Measurements from ENCODE around the gene ATP10D. TPM values are rescaled to one million over a fixed set of nuclear protein-coding genes. Genes with fewer than 3 reads are reported as not detected.

ATP10D gene
- total RNA-seq, 1 donor from 2014 or later: 1.6 TPM

DNA sequence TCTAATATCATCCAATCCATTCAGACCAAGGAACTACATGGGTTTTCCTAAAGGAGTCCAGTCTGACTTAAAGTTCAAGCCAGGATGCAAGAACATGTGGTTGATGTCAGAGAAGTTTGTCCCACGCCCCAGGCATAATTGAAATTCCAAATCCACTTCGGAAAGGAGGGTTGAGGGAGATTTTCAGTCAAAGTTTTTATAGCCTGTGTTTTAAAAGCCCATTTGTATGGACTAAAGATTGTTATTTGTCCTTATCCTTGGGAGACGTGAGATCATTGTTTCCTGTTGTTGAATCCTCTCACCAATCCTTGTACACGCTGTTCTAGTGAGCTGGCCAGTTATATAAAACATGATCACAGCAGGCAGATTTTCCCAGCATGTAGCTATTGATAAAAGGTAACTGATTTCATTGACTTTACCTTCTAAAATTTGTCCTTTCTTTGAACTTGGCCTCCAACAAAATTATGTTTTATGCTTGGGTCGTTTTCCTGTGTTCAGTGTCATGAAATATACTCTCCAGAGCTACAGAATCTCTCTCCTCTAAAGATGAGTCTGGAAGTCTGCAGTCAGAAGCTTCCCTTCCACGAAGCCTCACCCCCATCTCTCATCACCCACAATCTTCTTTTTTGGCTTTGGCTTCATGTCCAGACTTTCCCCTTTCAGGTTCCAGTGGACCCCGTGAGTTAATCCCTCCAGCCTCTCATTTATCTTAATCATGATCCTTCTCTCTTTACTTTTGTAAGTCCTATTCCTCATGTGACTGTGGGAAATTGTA, 92.9 kb downstream of the ATP10D start:
- Mint-ChIP-seq H3K4me1 (ENCODE audit: low read depth) (no peaks in the 10 kb centered on the region), H3K27me3 (ENCODE audit: low read depth) (no peaks in the 10 kb centered on the region), H3K9me3 (no peaks in the 10 kb centered on the region), H3K36me3 (ENCODE audit: low read depth) (no peaks in the 10 kb centered on the region), H3K4me3 (ENCODE audit: low read depth) (no peak overlapping the region), H3K27ac (no peak overlapping the region)
- intact Hi-C loops (cut with micrococcal nuclease): no loop called here
- DNase-seq (ENCODE audit: low spot score): no peak

- intact Hi-C loops (cut with micrococcal nuclease): no loop called here
- no peak overlapping the region for H3K27ac Mint-ChIP-seq
- no peaks in the 10 kb centered on the region for H3K4me1 Mint-ChIP-seq (ENCODE audit: low read depth)
- no peaks in the 10 kb centered on the region for H3K9me3 Mint-ChIP-seq
- H3K4me3 Mint-ChIP-seq (ENCODE audit: low read depth): no peak overlapping the region
- no peak for DNase-seq (ENCODE audit: low spot score)
- no peaks in the 10 kb centered on the region for H3K36me3 Mint-ChIP-seq (ENCODE audit: low read depth)
- H3K27me3 Mint-ChIP-seq (ENCODE audit: low read depth): no peaks in the 10 kb centered on the region
Observed at GRCh38 chr4:47579235-47579634, 94.2 kb downstream of the ATP10D start.

GRCh38 chr4:47590325-47590724, 105.2 kb downstream of the ATP10D start:
- Mint-ChIP-seq H3K9me3 (no peaks in the 10 kb centered on the region), H3K4me3 (ENCODE audit: low read depth) (no peak overlapping the region), H3K36me3 (ENCODE audit: low read depth) (peaks cover 3% of the 10 kb centered on the region), H3K4me1 (ENCODE audit: low read depth) (peaks cover 3% of the 10 kb centered on the region), H3K27me3 (ENCODE audit: low read depth) (no peaks in the 10 kb centered on the region), H3K27ac (no peak overlapping the region)
- intact Hi-C loops (cut with micrococcal nuclease): no loop called here
- DNase-seq (ENCODE audit: low spot score): no peak

DNA sequence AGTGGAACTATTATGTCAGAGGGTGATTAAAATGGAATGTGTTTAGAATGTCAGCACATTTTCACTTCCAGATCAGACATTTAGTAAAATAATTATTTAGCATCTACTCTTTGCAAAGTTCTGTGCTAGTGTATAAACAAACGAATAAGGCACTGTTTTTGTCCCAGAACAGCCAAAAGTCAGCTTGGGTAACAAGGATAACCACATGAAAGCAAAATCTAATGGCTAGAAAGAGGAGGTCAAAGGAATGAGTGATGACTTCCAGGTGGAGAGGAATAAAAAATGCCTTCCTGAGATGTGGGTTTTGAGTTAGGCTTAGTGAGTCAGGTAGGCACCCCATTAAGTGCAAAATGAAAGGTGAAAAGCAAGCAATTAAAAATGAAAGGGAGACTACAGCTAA, 112.6 kb downstream of the ATP10D start:
- H3K4me3 Mint-ChIP-seq (ENCODE audit: low read depth): no peak overlapping the region
- H3K36me3 Mint-ChIP-seq (ENCODE audit: low read depth): no peaks in the 10 kb centered on the region
- no peaks in the 10 kb centered on the region for H3K27me3 Mint-ChIP-seq (ENCODE audit: low read depth)

GRCh38 chr4:47598320-47598719, 113.2 kb downstream of the ATP10D start:
- no peak overlapping the region for H3K27ac Mint-ChIP-seq
- intact Hi-C loops (cut with micrococcal nuclease): no loop called here
- no peaks in the 10 kb centered on the region for H3K4me1 Mint-ChIP-seq (ENCODE audit: low read depth)

More for the DNA sequence above, 112.6 kb downstream of the ATP10D start:
- no peak for DNase-seq (ENCODE audit: low spot score)
- Mint-ChIP-seq H3K9me3 (no peaks in the 10 kb centered on the region), H3K27ac (no peak overlapping the region), H3K4me1 (ENCODE audit: low read depth) (no peaks in the 10 kb centered on the region)
- intact Hi-C loops (cut with micrococcal nuclease): no loop called here

GRCh38 chr4:47598896-47599295, 113.8 kb downstream of the ATP10D start:
- H3K27ac Mint-ChIP-seq: no peak overlapping the region
- DNase-seq (ENCODE audit: low spot score): no peak
- intact Hi-C loops (cut with micrococcal nuclease): no loop called here
- no peak overlapping the region for H3K4me3 Mint-ChIP-seq (ENCODE audit: low read depth)
- H3K36me3 Mint-ChIP-seq (ENCODE audit: low read depth): no peaks in the 10 kb centered on the region
- no peaks in the 10 kb centered on the region for H3K27me3 Mint-ChIP-seq (ENCODE audit: low read depth)
- H3K9me3 Mint-ChIP-seq: no peaks in the 10 kb centered on the region
- H3K4me1 Mint-ChIP-seq (ENCODE audit: low read depth): no peaks in the 10 kb centered on the region

More at GRCh38 chr4:47598320-47598719, 113.2 kb downstream of the ATP10D start:
- DNase-seq (ENCODE audit: low spot score): no peak
- no peaks in the 10 kb centered on the region for H3K9me3 Mint-ChIP-seq
- H3K36me3 Mint-ChIP-seq (ENCODE audit: low read depth): no peaks in the 10 kb centered on the region
- no peak overlapping the region for H3K4me3 Mint-ChIP-seq (ENCODE audit: low read depth)
- H3K27me3 Mint-ChIP-seq (ENCODE audit: low read depth): no peaks in the 10 kb centered on the region

- no peaks in the 10 kb centered on the region for H3K36me3 Mint-ChIP-seq (ENCODE audit: low read depth)
- H3K9me3 Mint-ChIP-seq: peaks cover 3% of the 10 kb centered on the region
- no peak overlapping the region for H3K4me3 Mint-ChIP-seq (ENCODE audit: low read depth)
- H3K4me1 Mint-ChIP-seq (ENCODE audit: low read depth): no peaks in the 10 kb centered on the region
- H3K27ac Mint-ChIP-seq: no peak overlapping the region
- no peaks in the 10 kb centered on the region for H3K27me3 Mint-ChIP-seq (ENCODE audit: low read depth)
- no peak for DNase-seq (ENCODE audit: low spot score)
- intact Hi-C loops (cut with micrococcal nuclease): no loop called here
Observed at GRCh38 chr4:47606482-47606881, 121.4 kb downstream of the ATP10D start.

DNA sequence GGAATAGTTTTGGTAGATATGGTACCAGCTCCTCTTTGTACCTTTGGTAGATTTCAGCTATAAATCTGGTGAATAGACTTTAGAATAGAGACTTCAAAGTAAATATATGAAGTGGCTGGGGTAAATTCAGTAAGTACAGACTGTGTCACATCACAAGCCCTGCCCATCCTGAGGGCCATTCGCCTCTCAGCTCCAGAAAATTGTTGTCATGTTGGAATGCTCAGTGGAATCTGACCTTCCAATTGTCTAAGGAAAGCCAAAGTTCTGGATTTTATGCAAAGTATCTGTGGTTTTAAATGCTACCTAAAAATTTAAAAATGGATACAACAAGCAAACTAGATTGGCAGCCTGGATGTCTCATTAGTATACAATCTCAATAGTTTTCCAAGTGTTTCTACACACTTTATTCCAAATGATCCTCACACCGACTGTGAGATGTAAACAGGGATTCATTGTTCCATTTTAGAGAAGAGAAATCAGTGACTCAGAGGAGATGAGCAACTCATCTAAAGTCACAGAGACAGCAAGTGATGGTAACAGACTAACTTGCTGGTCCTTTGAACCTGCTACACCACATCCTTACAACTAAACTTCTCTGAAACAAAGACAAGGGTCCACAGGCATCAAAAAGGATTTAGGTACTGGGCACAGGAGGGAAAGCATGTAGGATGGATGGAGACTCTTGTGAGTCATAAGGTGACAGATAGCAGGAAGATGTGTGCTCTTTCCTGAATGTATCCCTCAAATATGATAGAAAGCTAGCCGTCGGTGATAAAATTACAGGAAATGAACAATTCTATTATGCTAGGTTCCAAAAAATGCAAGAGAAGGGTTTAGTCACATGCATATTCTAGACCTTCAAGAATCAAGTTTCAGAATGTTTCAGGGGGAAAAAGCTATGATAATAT, 127.3 kb downstream of the ATP10D start:
- Mint-ChIP-seq H3K9me3 (no peaks in the 10 kb centered on the region), H3K27me3 (ENCODE audit: low read depth) (no peaks in the 10 kb centered on the region), H3K4me1 (ENCODE audit: low read depth) (no peaks in the 10 kb centered on the region), H3K4me3 (ENCODE audit: low read depth) (no peak overlapping the region), H3K27ac (no peak overlapping the region), H3K36me3 (ENCODE audit: low read depth) (no peaks in the 10 kb centered on the region)
- intact Hi-C loops (cut with micrococcal nuclease): no loop called here
- no peak for DNase-seq (ENCODE audit: low spot score)

- DNase-seq (ENCODE audit: low spot score): no peak
- Mint-ChIP-seq H3K4me1 (ENCODE audit: low read depth) (no peaks in the 10 kb centered on the region), H3K36me3 (ENCODE audit: low read depth) (no peaks in the 10 kb centered on the region), H3K27ac (no peak overlapping the region), H3K9me3 (no peaks in the 10 kb centered on the region), H3K27me3 (ENCODE audit: low read depth) (no peaks in the 10 kb centered on the region), H3K4me3 (ENCODE audit: low read depth) (no peak overlapping the region)
- intact Hi-C loops (cut with micrococcal nuclease): no loop called here
Observed at GRCh38 chr4:47615385-47615784, 130.3 kb downstream of the ATP10D start.

- Mint-ChIP-seq H3K4me3 (ENCODE audit: low read depth) (no peak overlapping the region), H3K27ac (no peak overlapping the region), H3K36me3 (ENCODE audit: low read depth) (no peaks in the 10 kb centered on the region), H3K27me3 (ENCODE audit: low read depth) (no peaks in the 10 kb centered on the region), H3K9me3 (peaks cover under 1% of the 10 kb centered on the region), H3K4me1 (ENCODE audit: low read depth) (no peaks in the 10 kb centered on the region)
- intact Hi-C loops (cut with micrococcal nuclease): no loop called here
- no peak for DNase-seq (ENCODE audit: low spot score)
Observed at GRCh38 chr4:47617607-47618006, 132.5 kb downstream of the ATP10D start.

- Mint-ChIP-seq H3K27ac (no peak overlapping the region), H3K4me3 (ENCODE audit: low read depth) (no peak overlapping the region), H3K36me3 (ENCODE audit: low read depth) (no peaks in the 10 kb centered on the region), H3K9me3 (peaks cover 3% of the 10 kb centered on the region), H3K4me1 (ENCODE audit: low read depth) (no peaks in the 10 kb centered on the region), H3K27me3 (ENCODE audit: low read depth) (peaks cover 1% of the 10 kb centered on the region)
- intact Hi-C loops (cut with micrococcal nuclease): no loop called here
- no peak for DNase-seq (ENCODE audit: low spot score)
Observed at GRCh38 chr4:47619691-47620090, 134.6 kb downstream of the ATP10D start.

DNA sequence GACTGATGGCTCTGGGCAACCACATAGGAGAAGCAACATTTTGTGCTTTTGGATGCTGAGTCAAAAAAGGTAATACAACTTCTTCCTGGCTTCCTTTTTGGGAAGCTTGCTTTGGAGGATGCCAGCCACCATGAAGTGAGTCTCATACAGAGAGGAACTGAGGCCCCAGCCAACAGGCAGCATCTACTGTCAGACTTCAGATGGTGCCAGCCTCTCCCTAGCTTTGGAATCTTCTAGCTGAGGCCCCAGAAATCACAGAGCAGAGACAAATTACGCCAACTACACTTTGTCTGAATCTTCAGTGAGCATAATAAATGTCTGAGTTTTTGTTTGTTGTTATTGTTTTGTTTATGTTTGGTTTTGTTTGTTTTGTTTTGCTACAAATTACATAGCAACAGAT, 136.1 kb downstream of the ATP10D start:
- Mint-ChIP-seq H3K4me1 (ENCODE audit: low read depth) (no peaks in the 10 kb centered on the region), H3K4me3 (ENCODE audit: low read depth) (no peak overlapping the region), H3K27ac (no peak overlapping the region), H3K36me3 (ENCODE audit: low read depth) (no peaks in the 10 kb centered on the region), H3K27me3 (ENCODE audit: low read depth) (peaks cover 3% of the 10 kb centered on the region), H3K9me3 (peaks cover 3% of the 10 kb centered on the region)
- intact Hi-C loops (cut with micrococcal nuclease): no loop called here
- DNase-seq (ENCODE audit: low spot score): no peak

DNA sequence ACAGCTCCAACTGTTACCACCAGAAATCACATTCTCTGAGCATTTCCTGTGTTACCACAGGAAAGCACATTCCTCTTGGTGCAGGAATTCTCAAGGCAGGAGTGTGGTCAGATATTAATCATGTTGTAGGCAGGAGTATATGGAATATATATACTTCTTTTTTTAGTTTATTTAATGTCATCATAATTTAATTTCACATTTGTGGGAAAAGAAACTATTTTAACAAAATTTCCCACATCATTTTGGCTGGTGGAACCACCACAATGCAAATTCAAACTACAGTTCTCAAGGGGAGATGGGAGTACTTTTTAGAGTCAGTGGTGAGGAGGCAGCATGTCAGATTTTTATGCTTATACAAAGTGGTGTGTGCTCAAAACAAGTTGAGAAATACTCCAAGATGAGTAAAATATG, 139.0 kb downstream of the ATP10D start:
- no peak overlapping the region for H3K27ac Mint-ChIP-seq
- intact Hi-C loops (cut with micrococcal nuclease): no loop called here

More for the DNA sequence above, 139.0 kb downstream of the ATP10D start:
- Mint-ChIP-seq H3K36me3 (ENCODE audit: low read depth) (no peaks in the 10 kb centered on the region), H3K9me3 (peaks cover 3% of the 10 kb centered on the region), H3K4me1 (ENCODE audit: low read depth) (no peaks in the 10 kb centered on the region), H3K4me3 (ENCODE audit: low read depth) (no peak overlapping the region), H3K27me3 (ENCODE audit: low read depth) (peaks cover 5% of the 10 kb centered on the region)
- no peak for DNase-seq (ENCODE audit: low spot score)

Measured in activated T-helper 2 cell treated with anti-CD3 and anti-CD28 coated beads, Interferon-gamma antibody, Interleukin-2, Interleukin-4, amounts not matched to agents 10 μg/mL and 5 μg/mL and 100 μg/mL, durations not matched to agents 14 hours and 24 hours and 36 hours (primary cell).